NB4 (cell line): Measurements from ENCODE around the gene MAGT1.
"Not testable (repeated sequence)": the region's sequence is repeated elsewhere in the genome, so short reads cannot be mapped to it uniquely, and the experiment has no call there.

Source experiments
- DNase-seq: peaks from one replicate; pipeline ENCODE4 v3.0.0; 2010; ENCODE audit warnings: low read depth
- H3K4me3 ChIP-seq: one replicate; pipeline ENCODE4 v1.5.1; 2011; ENCODE audit warnings: mild to moderate bottlenecking, low read depth, low read length, moderate library complexity
- CTCF ChIP-seq: IDR thresholded peaks from one replicate; pipeline ENCODE4 v1.5.1; 2012; ENCODE audit warnings: low read depth, low read length
- MAX ChIP-seq: IDR thresholded peaks from 2 replicates; pipeline ENCODE4 v1.6.1; 2011; ENCODE audit warnings: low read depth, low read length
- MYC ChIP-seq: IDR thresholded peaks from 2 replicates; pipeline ENCODE4 v1.6.1; 2011; ENCODE audit warnings: low read depth, low read length
- POLR2A ChIP-seq: IDR thresholded peaks from 2 replicates; pipeline ENCODE4 v1.6.1; 2011; ENCODE audit warnings: mild to moderate bottlenecking; ENCODE audit not compliant: insufficient read length; ENCODE audit errors: extremely low read depth

MAGT1 gene

GRCh38 chrX:77893713-77894112, 1.5 kb downstream of the MAGT1 start:
- DNase-seq, result no peak
- H3K4me3 ChIP-seq, result peak overlapping the region; percentile 94

GRCh38 chrX:77892887-77893286, 2.3 kb downstream of the MAGT1 start:
- no peak for DNase-seq
- H3K4me3 ChIP-seq, result peak overlapping the region; percentile 94
- no peak for TF ChIP-seq CTCF
- TF ChIP-seq POLR2A, result no peak
- no peak for TF ChIP-seq MAX
- TF ChIP-seq MYC, result no peak

More at GRCh38 chrX:77893713-77894112, 1.5 kb downstream of the MAGT1 start:
- TF ChIP-seq MYC, result no peak
- no peak for TF ChIP-seq POLR2A
- TF ChIP-seq CTCF, result no peak
- no peak for TF ChIP-seq MAX

- DNase-seq, H3K4me3 ChIP-seq: not testable (repeated sequence)
Observed at GRCh38 chrX:77881418-77881817, 13.8 kb downstream of the MAGT1 start.

- no peak for DNase-seq
- TF ChIP-seq POLR2A (no peak), CTCF (no peak), MYC (no peak), MAX (no peak)
- no peak overlapping the region for H3K4me3 ChIP-seq
Observed at GRCh38 chrX:77875372-77875771, 19.9 kb downstream of the MAGT1 start.

GRCh38 chrX:77831544-77831943, 63.7 kb downstream of the MAGT1 start:
- not testable (repeated sequence) for DNase-seq, H3K4me3 ChIP-seq

GRCh38 chrX:77821989-77822388, 73.2 kb downstream of the MAGT1 start:
- H3K4me3 ChIP-seq, DNase-seq: not testable (repeated sequence)

- DNase-seq, result no peak
Observed at GRCh38 chrX:77820091-77820727, 75.0 kb downstream of the MAGT1 start.

More at GRCh38 chrX:77820091-77820727, 75.0 kb downstream of the MAGT1 start:
- H3K4me3 ChIP-seq, result no peak overlapping the region
- no peak for TF ChIP-seq POLR2A
- no peak for TF ChIP-seq MYC
- no peak for TF ChIP-seq CTCF
- no peak for TF ChIP-seq MAX
